NT2/D1 (cell line): ENCODE data around the gene STXBP6.

ENCODE experiments used
- SUZ12 ChIP-seq: IDR thresholded peaks from 2 replicates; pipeline ENCODE4 v1.6.1; 2011; ENCODE audit not compliant: insufficient read length, insufficient read depth; ENCODE audit errors: extremely low read depth
- YY1 ChIP-seq: IDR thresholded peaks from 2 replicates; pipeline ENCODE4 v1.6.1; 2011; ENCODE audit not compliant: insufficient read length, insufficient read depth
- ZNF274 ChIP-seq: IDR thresholded peaks from 2 replicates; pipeline ENCODE4 v1.6.1; 2011; ENCODE audit warnings: mild to moderate bottlenecking, low read depth, low read length

- no peak for TF ChIP-seq ZNF274
- TF ChIP-seq SUZ12 = no peak
- no peak for TF ChIP-seq YY1
Observed at GRCh38 chr14:24895622-24896021, 154.3 kb downstream of the STXBP6 start.
